Stomach (tissue), 9 donors: ENCODE data around the gene CXCR5. TPM values are rescaled to one million over a fixed set of nuclear protein-coding genes. Genes with fewer than 3 reads are reported as not detected.

Experiments
- DNase-seq, 2 donors: peaks; one replicate each; pipeline versions ENCODE4 v3.0.0 to v3.0.0-alpha.2; 2013 to 2019
- H3K27ac ChIP-seq, 5 donors: fragments of 200-600 bp in 4 of 5; sonication (generic) in 4 of 5; one replicate each; pipeline ENCODE4 v1.5.1; 2013 to 2019; ENCODE audit warnings: mild to moderate bottlenecking in 1 of 5, moderate library complexity in 1 of 5
- H3K27me3 ChIP-seq, 3 donors: fragments of 200-600 bp; sonication (generic); one replicate each; pipeline ENCODE4 v1.5.1; 2017 to 2019; ENCODE audit warnings: mixed run types in 1 of 3
- H3K36me3 ChIP-seq, 4 donors: fragments of 200-600 bp; sonication (generic); 1 replicate in 3 of 4; 2 replicates in 1 of 4; pipeline ENCODE4 v1.5.1; 2016 to 2019
- H3K4me1 ChIP-seq, 4 donors: fragments of 200-600 bp; sonication (generic); one replicate each; pipeline ENCODE4 v1.5.1; 2016 to 2019
- H3K4me3 ChIP-seq, 4 donors: fragments of 200-600 bp; sonication (generic) in 3 of 4; one replicate each; pipeline ENCODE4 v1.5.1; 2016 to 2019; ENCODE audit warnings: mild to moderate bottlenecking in 1 of 4
- H3K9me3 ChIP-seq, 4 donors: fragments of 200-600 bp; sonication (generic); one replicate each; pipeline ENCODE4 v1.5.1; 2016 to 2019
- CTCF ChIP-seq, 7 experiments: fragments of 450-650 bp in 4 of 7; fragments of 200-600 bp in 3 of 7; sonication (generic) in 3 of 7; IDR thresholded peaks; one replicate each; pipeline ENCODE4 v1.5.1; 2016 to 2019; ENCODE audit warnings: antibody characterized with exemption in 7 of 7, control low read depth in 2 of 7, mild to moderate bottlenecking in 1 of 7
- EP300 ChIP-seq: sonication (generic); formaldehyde crosslinking; IDR thresholded peaks from one replicate; pipeline ENCODE4 v1.6.1; 2017; ENCODE audit warnings: antibody characterized with exemption
- POLR2A ChIP-seq, 4 donors: fragments of 450-650 bp; IDR thresholded peaks; one replicate each; pipeline ENCODE4 v1.6.1; 2016; ENCODE audit warnings: antibody characterized with exemption in 4 of 4, control low read depth in 2 of 4, mild to moderate bottlenecking in 1 of 4, moderate library complexity in 1 of 4
- POLR2AphosphoS5 ChIP-seq, 3 donors: sonication (generic); formaldehyde crosslinking; IDR thresholded peaks; one replicate each; pipeline ENCODE4 v1.6.1; 2016; ENCODE audit warnings: antibody characterized with exemption in 3 of 3
- WGBS, 5 donors: extraction: QIAGEN DNeasy Blood & Tissue Kit in 3 of 5; methylation state at CpG; one replicate each; pipeline versions ENCODE4 v1.1.5 to v1.1.7; 2013 to 2018; 5-methylcytosine and 5-hydroxymethylcytosine counted together
- intact Hi-C: fragments of 100-400 bp; cut with DNase I; formaldehyde crosslinking; loops from one replicate; pipeline ENCODE4 v1.15.1; 2023; ENCODE audit warnings: low total_unique reads
- polyA plus RNA-seq, 3 donors: library from polyadenylated mRNA; stranded (reverse); fragments of 200-250 nt; gene quantifications; one replicate each; pipeline ENCODE4 v1.2.3, GENCODE V29; 2013
- total RNA-seq, 5 donors: library from RNA; depleted of rRNA; stranded (reverse); fragments of >200 nt; gene quantifications; one replicate each; pipeline versions ENCODE4 v1.1.0 to v1.2.3, GENCODE V29; 2014 to 2016
- donor health status: healthy with polysubstance abuse.
- donor health status: Bipolar disorder and iron deficiency.
- donor health status: healthy.

The CXCR5 gene
- total and polyA plus RNA-seq, 8 donors, result 0.12 to 0.60 (median 0.15) TPM; not detected in 4

GRCh38 chr11:118868659-118869058 lies 15.0 kb upstream of the CXCR5 start:
- intact Hi-C loops, result no loop called here
- Histone ChIP-seq H3K9me3 (no peaks in the 10 kb centered on the region), H3K27ac (peak overlapping the region in 3 of 5 donors; percentile 85 to 90 (median 88)), H3K4me1 (peaks cover 19 to 27% (median 25%) of the 10 kb centered on the region in 4 donors), H3K4me3 (no peak overlapping the region), H3K27me3 (no peaks in the 10 kb centered on the region), H3K36me3 (no peaks in the 10 kb centered on the region)
- 38 to 62% (median 50%) methylated on average over 2 of the region's 2 CpGs for WGBS, 5 donors
- no peak for TF ChIP-seq POLR2AphosphoS5 (IDR thresholded peaks at IDR 0.05)
- no peak for TF ChIP-seq EP300
- TF ChIP-seq POLR2A (IDR thresholded peaks at IDR 0.05), result no peak
- no peak for TF ChIP-seq CTCF (IDR thresholded peaks at IDR 0.05)
- DNase-seq, result no peak

GRCh38 chr11:118870396-118871343 lies 13.0 kb upstream of the CXCR5 start:
- intact Hi-C loops, result no loop called here

GRCh38 chr11:118872403-118872821 lies 11.3 kb upstream of the CXCR5 start:
- no peak for DNase-seq
- 73 to 87% (median 76%) methylated on average over 17 of the region's 17 CpGs for WGBS, 5 donors

More at GRCh38 chr11:118870396-118871343, 13.0 kb upstream of the CXCR5 start:
- peak in 1 of 2 donors; percentile 60 for DNase-seq
- no peaks in the 10 kb centered on the region for H3K9me3 ChIP-seq
- 32 to 41% (median 38%) methylated on average over 14 of the region's 14 CpGs for WGBS, 5 donors
- peak overlapping the region; percentile 65 to 90 (median 88) for H3K27ac ChIP-seq
- TF ChIP-seq POLR2AphosphoS5 (IDR thresholded peaks at IDR 0.05) (no peak), CTCF (IDR thresholded peaks at IDR 0.05) (no peak), POLR2A (IDR thresholded peaks at IDR 0.05) (no peak), EP300 (no peak)
- H3K27me3 ChIP-seq, result no peaks in the 10 kb centered on the region
- no peaks in the 10 kb centered on the region for H3K36me3 ChIP-seq
- peak overlapping the region; percentile 11 to 32 (median 24) for H3K4me3 ChIP-seq
- H3K4me1 ChIP-seq, result peaks cover 19 to 27% (median 25%) of the 10 kb centered on the region in 4 donors

More at GRCh38 chr11:118872403-118872821, 11.3 kb upstream of the CXCR5 start:
- TF ChIP-seq CTCF (IDR thresholded peaks at IDR 0.05), result no peak
- TF ChIP-seq EP300, result no peak
- no peak for TF ChIP-seq POLR2AphosphoS5 (IDR thresholded peaks at IDR 0.05)
- no peak for TF ChIP-seq POLR2A (IDR thresholded peaks at IDR 0.05)
- intact Hi-C loops, result no loop called here
- Histone ChIP-seq H3K27me3 (no peaks in the 10 kb centered on the region), H3K36me3 (no peaks in the 10 kb centered on the region), H3K4me1 (peaks cover 19 to 39% (median 25%) of the 10 kb centered on the region in 4 donors), H3K9me3 (no peaks in the 10 kb centered on the region), H3K4me3 (no peak overlapping the region), H3K27ac (no peak overlapping the region)
